ENCODE measurements around the gene SPAG17. TPM values are rescaled to one million over a fixed set of nuclear protein-coding genes. Genes with fewer than 3 reads are reported as not detected.

The SPAG17 gene
- total and polyA plus RNA-seq, 2 of the 13 experiments (the other 11 are each of a cell fraction or from before 2014, with no cell fraction given) = not detected

DNA sequence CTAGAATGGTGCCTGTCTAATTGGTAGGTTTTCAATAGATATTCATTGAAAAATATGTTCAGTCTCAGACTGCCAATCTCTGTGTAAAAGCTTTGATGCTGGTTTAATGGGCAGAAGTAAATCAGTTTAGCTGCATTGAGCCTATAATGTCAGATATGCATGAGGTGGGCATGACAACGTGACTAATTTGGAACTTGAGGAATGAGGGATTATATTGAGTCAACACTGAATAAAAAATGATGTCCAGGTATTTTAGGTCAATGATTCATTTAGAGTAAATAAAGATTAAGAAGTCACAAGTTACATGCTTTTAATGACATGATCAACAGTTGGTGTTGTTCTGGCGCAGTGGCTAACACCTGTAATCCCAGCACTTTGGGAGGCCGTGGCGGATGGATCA lies 252.5 kb downstream of the SPAG17 start (continued):
- no peak for TF ChIP-seq HIC2 (CRISPR knock-in tag; IDR thresholded peaks at IDR 0.05; ENCODE audit: low read depth)

DNA sequence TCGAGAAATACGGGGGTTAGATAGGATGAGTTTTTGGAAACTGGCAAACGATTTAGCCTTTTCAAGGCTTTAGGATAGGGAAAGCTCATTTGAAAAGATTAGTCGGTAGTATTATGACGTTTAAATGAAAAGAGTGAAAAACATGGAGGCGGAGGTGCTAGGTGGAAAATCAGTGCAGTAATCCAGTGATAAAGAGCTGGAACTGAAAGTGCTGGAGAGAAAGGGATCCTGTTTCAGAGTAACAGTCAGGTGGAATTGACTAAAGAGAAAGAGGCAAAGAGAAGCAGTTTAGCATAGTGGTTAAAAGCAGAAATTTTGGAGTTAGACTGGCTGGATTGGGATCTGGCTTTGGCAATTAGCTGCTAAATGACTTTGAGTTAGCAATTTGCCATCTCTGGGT lies 254.5 kb downstream of the SPAG17 start:
- CTCF ChIA-PET (ENCODE audit: low intra/inter-chr PET ratio, low total read pairs) = no interaction called here
- Histone ChIP-seq H3K4me1 (ENCODE audit: insufficient read depth, low read length) (peaks cover 48% of the 10 kb centered on the region), H3K36me3 (replicated peaks in 1 of 2; ENCODE audit: control insufficient read depth in 1 of 2, insufficient read depth in 2 of 2, low read length in 2 of 2) (peaks cover 2 to 19% of the 10 kb centered on the region in 2 experiments; a peak in 2 of 5 replicates), H3K79me2 (ENCODE audit: insufficient read depth, low read length) (peaks cover 75% of the 10 kb centered on the region), H3K9ac (ENCODE audit: insufficient read depth, low read depth, low read length) (peak overlapping the region; percentile 88), H3K4me2 (ENCODE audit: low read depth, low read length) (peak overlapping the region; percentile 90), H3K27ac (ENCODE audit: extremely low read length, insufficient read depth, low read length) (peak overlapping the region; percentile 77), H3K27me3 (ENCODE audit: control insufficient read depth in 1 of 2, insufficient read depth in 2 of 2, low read length in 2 of 2) (no peaks in the 10 kb centered on the region; a peak in 1 of 5 replicates), H3K4me3 (replicated peaks in 1 of 3; ENCODE audit: insufficient read depth in 1 of 3, low read depth in 2 of 3, low read length in 3 of 3) (peak overlapping the region; percentile 81 to 98 (median 94)), H3K9me3 (ENCODE audit: low read length) (no peaks in the 10 kb centered on the region), H2AFZ (ENCODE audit: low read length) (peak overlapping the region; percentile 56), H4K20me1 (ENCODE audit: insufficient read depth, low read length) (peaks cover 3% of the 10 kb centered on the region; the same call in 1 of the 2 replicates)
- POLR2A ChIA-PET = interaction anchor here (1.6 kb wide), 1 partner anchor 109 kb away, joined by 9 read pairs; no protein-coding TSS in a partner anchor
- no peak for TF ChIP-seq ATF7-NPFF (CRISPR knock-in tag; IDR thresholded peaks at IDR 0.05; ENCODE audit: low read depth)
- 0 out of 2 replicates have a peak, but pooled peaks have one; percentile 12 for TF ChIP-seq TMF1 (CRISPR knock-in tag; IDR thresholded peaks at IDR 0.05; ENCODE audit: low read depth)
- FAIRE-seq (no peak), DNase-seq (ENCODE audit: low spot score) (no peak), ATAC-seq (no peak)
- in situ Hi-C loops (cut with HindIII; ENCODE audit: extremely low pct_ligation_motif_present, low pct_unique_long_range_greater_than_20kb) (no loop called here), intact Hi-C loops (cut with micrococcal nuclease; ENCODE audit: unreplicated experiment) (no loop called here)
- 1% methylated on average over 6 of the region's 6 CpGs for WGBS (ENCODE audit: low lambda C conversion rate)
- BruUV-seq (replicated peaks) = no TSS peak

- TSS peak; percentile 67 for BruUV-seq (replicated peaks)
- CTCF ChIA-PET (ENCODE audit: low intra/inter-chr PET ratio, low total read pairs) = no interaction called here
- Histone ChIP-seq H3K9ac (ENCODE audit: insufficient read depth, low read depth, low read length) (peak overlapping the region; percentile 88), H3K36me3 (replicated peaks in 1 of 2; ENCODE audit: control insufficient read depth in 1 of 2, insufficient read depth in 2 of 2, low read length in 2 of 2) (peaks cover 2 to 19% of the 10 kb centered on the region in 2 experiments; a peak in 2 of 5 replicates), H2AFZ (ENCODE audit: low read length) (peak overlapping the region; percentile 56), H3K4me2 (ENCODE audit: low read depth, low read length) (peak overlapping the region; percentile 90), H3K9me3 (ENCODE audit: low read length) (no peaks in the 10 kb centered on the region), H3K4me3 (replicated peaks in 1 of 3; ENCODE audit: insufficient read depth in 1 of 3, low read depth in 2 of 3, low read length in 3 of 3) (peak overlapping the region; percentile 81 to 98 (median 94)), H3K4me1 (ENCODE audit: insufficient read depth, low read length) (peaks cover 48% of the 10 kb centered on the region), H4K20me1 (ENCODE audit: insufficient read depth, low read length) (peaks cover 3% of the 10 kb centered on the region; the same call in 1 of the 2 replicates), H3K27ac (ENCODE audit: extremely low read length, insufficient read depth, low read length) (peak overlapping the region; percentile 77), H3K79me2 (ENCODE audit: insufficient read depth, low read length) (peaks cover 77% of the 10 kb centered on the region), H3K27me3 (ENCODE audit: control insufficient read depth in 1 of 2, insufficient read depth in 2 of 2, low read length in 2 of 2) (no peaks in the 10 kb centered on the region; a peak in 1 of 5 replicates)
- DNase-seq (ENCODE audit: low spot score) = no peak
- under 1% methylated on average over 12 of the region's 12 CpGs for WGBS (ENCODE audit: low lambda C conversion rate)
- in situ Hi-C loops (cut with HindIII; ENCODE audit: extremely low pct_ligation_motif_present, low pct_unique_long_range_greater_than_20kb) (no loop called here), intact Hi-C loops (cut with micrococcal nuclease; ENCODE audit: unreplicated experiment) (no loop called here)
- POLR2A ChIA-PET = interaction anchor here (1.6 kb wide), 1 partner anchor 108 kb away, joined by 9 read pairs; no protein-coding TSS in a partner anchor
- no peak for FAIRE-seq
- peak; percentile 4 for ATAC-seq
- TF ChIP-seq SNAI1 (CRISPR knock-in tag; IDR thresholded peaks at IDR 0.05; ENCODE audit: borderline replicate concordance) (no peak), ZNF142 (CRISPR knock-in tag; IDR thresholded peaks at IDR 0.05) (no peak), GPN1 (CRISPR knock-in tag; IDR thresholded peaks at IDR 0.05; ENCODE audit: borderline replicate concordance) (no peak)
- TF ChIP-seq, protein P1, sequence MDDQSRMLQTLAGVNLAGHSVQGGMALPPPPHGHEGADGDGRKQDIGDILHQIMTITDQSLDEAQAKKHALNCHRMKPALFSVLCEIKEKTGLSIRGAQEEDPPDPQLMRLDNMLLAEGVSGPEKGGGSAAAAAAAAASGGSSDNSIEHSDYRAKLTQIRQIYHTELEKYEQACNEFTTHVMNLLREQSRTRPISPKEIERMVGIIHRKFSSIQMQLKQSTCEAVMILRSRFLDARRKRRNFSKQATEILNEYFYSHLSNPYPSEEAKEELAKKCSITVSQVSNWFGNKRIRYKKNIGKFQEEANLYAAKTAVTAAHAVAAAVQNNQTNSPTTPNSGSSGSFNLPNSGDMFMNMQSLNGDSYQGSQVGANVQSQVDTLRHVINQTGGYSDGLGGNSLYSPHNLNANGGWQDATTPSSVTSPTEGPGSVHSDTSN (CRISPR knock-in tag; IDR thresholded peaks at IDR 0.05; ENCODE audit: borderline replicate concordance) = no peak
Observed at GRCh38 chr1:117930173-117930447, 254.9 kb downstream of the SPAG17 start.
